Thoracic aorta (tissue), 2 donors: ENCODE data around the gene HMX3. TPM values are rescaled to one million over a fixed set of nuclear protein-coding genes. Genes with fewer than 3 reads are reported as not detected.

ENCODE experiments used
- ATAC-seq: fragments of 150-250 bp; one replicate; pipeline ENCODE4 v1.8.0; 2017; ENCODE audit warnings: low read depth; ENCODE audit not compliant: insufficient number of reproducible peaks, low FRiP score
- DNase-seq: peaks from one replicate; pipeline ENCODE4 v3.0.0-alpha.2; 2020; ENCODE audit warnings: low spot score
- H3K27ac ChIP-seq, 2 donors: fragments of 200-600 bp; sonication (generic); 1 replicate in 1 of 2; 2 replicates in 1 of 2; pipeline ENCODE4 v1.5.1; 2016; ENCODE audit warnings: mild to moderate bottlenecking in 2 of 2, moderate library complexity in 2 of 2
- H3K27me3 ChIP-seq: fragments of 200-600 bp; sonication (generic); replicated peaks from 2 replicates; pipeline ENCODE4 v1.6.0; 2016; ENCODE audit warnings: mild to moderate bottlenecking; ENCODE audit not compliant: insufficient read depth
- H3K36me3 ChIP-seq: fragments of 200-600 bp; sonication (generic); one replicate; pipeline ENCODE4 v1.5.1; 2016
- H3K4me1 ChIP-seq, 2 donors: fragments of 200-600 bp; sonication (generic); 1 replicate in 1 of 2; 2 replicates in 1 of 2; pipeline versions ENCODE4 v1.5.1 to v1.6.0; 2016; ENCODE audit warnings: low read depth in 2 of 2, mild to moderate bottlenecking in 1 of 2; ENCODE audit not compliant: control insufficient read depth in 1 of 2
- H3K4me3 ChIP-seq: fragments of 200-600 bp; sonication (generic); 2 replicates; pipeline ENCODE4 v1.5.1; 2016; ENCODE audit warnings: mild to moderate bottlenecking
- H3K9me3 ChIP-seq: fragments of 200-600 bp; sonication (generic); 2 replicates; pipeline ENCODE4 v1.5.1; 2016
- CTCF ChIP-seq: fragments of 200-600 bp; sonication (generic); IDR thresholded peaks from one replicate; pipeline ENCODE4 v1.5.1; 2019; ENCODE audit warnings: antibody characterized with exemption
- total RNA-seq, 2 donors: library from RNA; depleted of rRNA; stranded (reverse); fragments of >200 nt; gene quantifications; one replicate each; pipeline versions ENCODE4 v1.1.0 to v1.2.3, GENCODE V29; 2016

HMX3 gene
- total RNA-seq, 2 donors from 2014 or later, result not detected

GRCh38 chr10:123093489-123093888 lies 42.3 kb upstream of the HMX3 start:
- TF ChIP-seq CTCF, result no peak
- H3K4me1 ChIP-seq, result no peaks in the 10 kb centered on the region
- DNase-seq (no peak), ATAC-seq (no peak)
- H3K4me3 ChIP-seq, result no peak overlapping the region
- no peaks in the 10 kb centered on the region for H3K27me3 ChIP-seq
- H3K9me3 ChIP-seq, result no peaks in the 10 kb centered on the region
- H3K36me3 ChIP-seq, result no peaks in the 10 kb centered on the region
- no peak overlapping the region for H3K27ac ChIP-seq

- no peak for ATAC-seq
Observed at GRCh38 chr10:123096452-123096851, 39.3 kb upstream of the HMX3 start.

GRCh38 chr10:123097039-123097438 lies 38.7 kb upstream of the HMX3 start:
- Histone ChIP-seq H3K27me3 (no peaks in the 10 kb centered on the region), H3K4me1 (no peaks in the 10 kb centered on the region), H3K9me3 (no peaks in the 10 kb centered on the region), H3K4me3 (no peak overlapping the region), H3K36me3 (no peaks in the 10 kb centered on the region), H3K27ac (no peak overlapping the region)
- no peak for ATAC-seq
- DNase-seq, result no peak
- TF ChIP-seq CTCF, result no peak

More at GRCh38 chr10:123096452-123096851, 39.3 kb upstream of the HMX3 start:
- Histone ChIP-seq H3K4me1 (no peaks in the 10 kb centered on the region), H3K9me3 (no peaks in the 10 kb centered on the region), H3K27me3 (no peaks in the 10 kb centered on the region), H3K36me3 (no peaks in the 10 kb centered on the region), H3K4me3 (no peak overlapping the region), H3K27ac (no peak overlapping the region)
- TF ChIP-seq CTCF, result no peak
- DNase-seq, result no peak

- DNase-seq (no peak), ATAC-seq (no peak)
- no peak for TF ChIP-seq CTCF
- Histone ChIP-seq H3K36me3 (no peaks in the 10 kb centered on the region), H3K27me3 (no peaks in the 10 kb centered on the region), H3K27ac (no peak overlapping the region), H3K4me3 (no peak overlapping the region), H3K4me1 (no peaks in the 10 kb centered on the region), H3K9me3 (no peaks in the 10 kb centered on the region)
Observed at GRCh38 chr10:123100030-123100762, 35.6 kb upstream of the HMX3 start.

GRCh38 chr10:123101872-123102271 lies 33.9 kb upstream of the HMX3 start:
- TF ChIP-seq CTCF, result no peak
- Histone ChIP-seq H3K4me1 (no peaks in the 10 kb centered on the region), H3K9me3 (no peaks in the 10 kb centered on the region), H3K4me3 (no peak overlapping the region), H3K36me3 (no peaks in the 10 kb centered on the region), H3K27me3 (no peaks in the 10 kb centered on the region), H3K27ac (no peak overlapping the region)
- no peak for DNase-seq
- no peak for ATAC-seq
